Neural crest cell (in vitro differentiated cells): ENCODE data around the gene CBL. TPM values are rescaled to one million over a fixed set of nuclear protein-coding genes. Genes with fewer than 3 reads are reported as not detected.
A peak's percentile ranks its signal among the peaks of the same experiment; 100 is the strongest.

Experiments used
- DNase-seq: peaks from one replicate; pipeline ENCODE4 v3.0.0; 2021; ENCODE audit warnings: low read depth, mixed read lengths, low spot score
- H3K27ac Mint-ChIP-seq: one replicate; pipeline ENCODE4 v1.8.0; 2021; ENCODE audit warnings: mild to moderate bottlenecking, mixed read lengths; ENCODE audit not compliant: unreplicated experiment
- H3K27me3 Mint-ChIP-seq: 2 replicates; pipeline ENCODE4 v1.8.0; 2021; ENCODE audit warnings: low read depth, mild to moderate bottlenecking, mixed read lengths
- H3K36me3 Mint-ChIP-seq: 2 replicates; pipeline ENCODE4 v1.8.0; 2021; ENCODE audit warnings: low read depth, mild to moderate bottlenecking, mixed read lengths
- H3K4me1 Mint-ChIP-seq: 2 replicates; pipeline ENCODE4 v1.8.0; 2021; ENCODE audit warnings: mixed read lengths
- H3K4me3 Mint-ChIP-seq: one replicate; pipeline ENCODE4 v1.8.0; 2021; ENCODE audit warnings: mild to moderate bottlenecking, mixed read lengths
- H3K9me3 Mint-ChIP-seq: 2 replicates; pipeline ENCODE4 v1.8.0; 2021; ENCODE audit warnings: mixed read lengths
- total RNA-seq: library from RNA; stranded (reverse); gene quantifications from 2 replicates; pipeline ENCODE4 v1.2.1, GENCODE V29; 2021
- TF ChIP-seq, protein P1 (sequence below): fragments of 200-600 bp; sonication (generic); conservative IDR thresholded peaks from 2 replicates; pipeline ENCODE4 v1.5.0; 2021; ENCODE audit warnings: antibody characterized with exemption, mild to moderate bottlenecking

Gene CBL
- total RNA-seq, 1 donor from 2014 or later, result 43.5 TPM

GRCh38 chr11:119192111-119192510 is 14.0 kb upstream of the CBL start:
- TF ChIP-seq, protein P1, sequence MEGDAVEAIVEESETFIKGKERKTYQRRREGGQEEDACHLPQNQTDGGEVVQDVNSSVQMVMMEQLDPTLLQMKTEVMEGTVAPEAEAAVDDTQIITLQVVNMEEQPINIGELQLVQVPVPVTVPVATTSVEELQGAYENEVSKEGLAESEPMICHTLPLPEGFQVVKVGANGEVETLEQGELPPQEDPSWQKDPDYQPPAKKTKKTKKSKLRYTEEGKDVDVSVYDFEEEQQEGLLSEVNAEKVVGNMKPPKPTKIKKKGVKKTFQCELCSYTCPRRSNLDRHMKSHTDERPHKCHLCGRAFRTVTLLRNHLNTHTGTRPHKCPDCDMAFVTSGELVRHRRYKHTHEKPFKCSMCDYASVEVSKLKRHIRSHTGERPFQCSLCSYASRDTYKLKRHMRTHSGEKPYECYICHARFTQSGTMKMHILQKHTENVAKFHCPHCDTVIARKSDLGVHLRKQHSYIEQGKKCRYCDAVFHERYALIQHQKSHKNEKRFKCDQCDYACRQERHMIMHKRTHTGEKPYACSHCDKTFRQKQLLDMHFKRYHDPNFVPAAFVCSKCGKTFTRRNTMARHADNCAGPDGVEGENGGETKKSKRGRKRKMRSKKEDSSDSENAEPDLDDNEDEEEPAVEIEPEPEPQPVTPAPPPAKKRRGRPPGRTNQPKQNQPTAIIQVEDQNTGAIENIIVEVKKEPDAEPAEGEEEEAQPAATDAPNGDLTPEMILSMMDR, result no peak
- no peak overlapping the region for H3K27ac Mint-ChIP-seq
- no peak for DNase-seq
- no peaks in the 10 kb centered on the region for H3K9me3 Mint-ChIP-seq
- peaks cover 4% of the 10 kb centered on the region for H3K4me1 Mint-ChIP-seq
- H3K4me3 Mint-ChIP-seq, result no peak overlapping the region
- no peaks in the 10 kb centered on the region for H3K27me3 Mint-ChIP-seq
- H3K36me3 Mint-ChIP-seq, result no peaks in the 10 kb centered on the region

GRCh38 chr11:119193001-119193400 is 13.1 kb upstream of the CBL start:
- no peaks in the 10 kb centered on the region for H3K9me3 Mint-ChIP-seq
- H3K4me1 Mint-ChIP-seq, result peaks cover 4% of the 10 kb centered on the region
- H3K36me3 Mint-ChIP-seq, result no peaks in the 10 kb centered on the region
- TF ChIP-seq, protein P1, result no peak
- no peaks in the 10 kb centered on the region for H3K27me3 Mint-ChIP-seq
- no peak overlapping the region for H3K4me3 Mint-ChIP-seq
- no peak overlapping the region for H3K27ac Mint-ChIP-seq
- DNase-seq, result no peak

GRCh38 chr11:119193626-119194025 is 12.5 kb upstream of the CBL start:
- H3K27me3 Mint-ChIP-seq, result no peaks in the 10 kb centered on the region
- H3K9me3 Mint-ChIP-seq, result no peaks in the 10 kb centered on the region
- no peak overlapping the region for H3K27ac Mint-ChIP-seq
- no peaks in the 10 kb centered on the region for H3K36me3 Mint-ChIP-seq
- no peak overlapping the region for H3K4me3 Mint-ChIP-seq
- no peak for DNase-seq
- TF ChIP-seq, protein P1, result no peak
- peaks cover 4% of the 10 kb centered on the region for H3K4me1 Mint-ChIP-seq

- no peaks in the 10 kb centered on the region for H3K27me3 Mint-ChIP-seq
- TF ChIP-seq, protein P1, result no peak
- H3K36me3 Mint-ChIP-seq, result no peaks in the 10 kb centered on the region
- no peak for DNase-seq
- H3K4me1 Mint-ChIP-seq, result peaks cover 4% of the 10 kb centered on the region
- no peaks in the 10 kb centered on the region for H3K9me3 Mint-ChIP-seq
- peak overlapping the region; percentile 46 for H3K27ac Mint-ChIP-seq
- no peak overlapping the region for H3K4me3 Mint-ChIP-seq
Observed at GRCh38 chr11:119194811-119195440, 11.2 kb upstream of the CBL start.

- TF ChIP-seq, protein P1, result no peak
- DNase-seq, result no peak
- no peaks in the 10 kb centered on the region for H3K27me3 Mint-ChIP-seq
- H3K4me1 Mint-ChIP-seq, result peaks cover 4% of the 10 kb centered on the region
- no peaks in the 10 kb centered on the region for H3K9me3 Mint-ChIP-seq
- H3K27ac Mint-ChIP-seq, result no peak overlapping the region
- no peaks in the 10 kb centered on the region for H3K36me3 Mint-ChIP-seq
- H3K4me3 Mint-ChIP-seq, result no peak overlapping the region
Observed at GRCh38 chr11:119195680-119196079, 10.5 kb upstream of the CBL start.
